GM06990 (cell line): ENCODE results near the gene CCDC12.

Source experiments
- DNase-seq: peaks from one replicate; pipeline ENCODE4 v3.0.0-alpha.2; 2011; ENCODE audit not compliant: insufficient read length; ENCODE audit errors: extremely low read depth
- H3K27me3 ChIP-seq: replicated peaks from 2 replicates; pipeline ENCODE4 v1.6.0; 2011; ENCODE audit warnings: low read length; ENCODE audit not compliant: control insufficient read depth, insufficient read depth
- H3K36me3 ChIP-seq: 2 replicates; pipeline ENCODE4 v1.5.1; 2011; ENCODE audit warnings: low read length; ENCODE audit not compliant: control insufficient read depth, insufficient read depth
- H3K4me3 ChIP-seq: replicated peaks from 2 replicates; pipeline ENCODE4 v1.5.1; 2011; ENCODE audit warnings: low read depth, mild to moderate bottlenecking, control low read depth, low read length
- CTCF ChIP-seq: IDR thresholded peaks from 2 replicates; pipeline ENCODE4 v1.5.1; 2011; ENCODE audit warnings: low read length, control low read depth, mild to moderate bottlenecking, inconsistent platforms; ENCODE audit not compliant: insufficient read depth, poor library complexity, severe bottlenecking

The CCDC12 gene

DNA sequence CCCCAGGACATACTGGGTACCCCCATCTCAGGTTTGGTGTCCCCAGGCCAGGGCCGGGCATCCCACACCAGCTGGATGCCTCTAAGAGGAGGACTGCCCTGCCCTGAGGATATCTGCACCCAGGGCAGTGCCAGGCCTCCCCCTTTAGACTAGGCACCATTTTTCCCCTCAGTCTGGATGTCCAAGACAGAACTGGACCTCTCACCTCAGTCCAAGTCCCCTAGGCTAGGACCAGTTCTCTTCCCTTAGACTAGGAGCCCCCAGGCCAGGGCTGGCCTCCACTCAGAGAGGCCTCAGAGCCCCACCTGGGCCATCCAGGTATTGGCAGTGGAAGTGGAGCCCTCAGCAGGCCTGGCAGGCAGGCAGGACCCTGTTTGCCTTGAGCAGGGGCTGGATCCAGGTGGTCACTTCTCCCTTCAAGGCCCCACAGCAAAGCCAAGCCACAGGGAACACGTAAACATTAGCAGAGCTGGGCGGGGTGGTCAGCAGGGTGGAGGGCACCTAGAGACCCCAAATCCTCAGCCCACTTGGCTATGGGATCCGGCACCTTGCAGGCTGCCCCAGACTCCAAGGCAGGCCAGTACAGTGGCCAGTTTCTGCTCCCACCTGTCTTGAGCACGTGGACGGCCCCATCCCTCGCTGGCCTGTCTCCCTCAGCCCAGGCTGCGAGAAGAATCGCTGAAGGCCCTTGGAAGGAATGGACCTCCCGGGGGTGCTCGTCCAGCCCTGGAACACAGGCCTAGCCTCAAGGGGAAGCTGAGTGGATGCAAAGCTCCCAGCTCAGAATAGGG lies 70.7 kb downstream of the CCDC12 start:
- no peak overlapping the region for H3K4me3 ChIP-seq
- no peak for DNase-seq
- H3K36me3 ChIP-seq: no peaks in the 10 kb centered on the region
- no peaks in the 10 kb centered on the region for H3K27me3 ChIP-seq
- TF ChIP-seq CTCF: no peak

DNA sequence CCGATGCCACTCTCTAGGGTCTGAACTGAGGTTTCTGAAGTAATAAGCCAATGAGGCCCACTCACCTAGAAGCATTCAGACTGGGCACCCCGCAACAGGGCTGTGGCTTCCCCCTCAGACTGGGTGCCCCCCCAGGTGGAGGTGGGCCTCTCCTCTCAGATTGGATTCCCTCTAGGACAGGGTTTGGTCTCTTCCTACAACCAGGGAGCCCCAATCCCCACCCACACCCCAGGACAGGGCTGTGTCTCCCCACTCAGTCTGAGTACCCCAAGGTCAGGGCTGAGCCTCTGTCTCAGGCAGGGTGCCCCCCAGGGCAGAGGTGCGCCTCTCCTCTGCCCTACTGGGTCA lies 71.4 kb downstream of the CCDC12 start:
- TF ChIP-seq CTCF: no peak

GRCh38 chr3:46904303-46905212 lies 72.0 kb downstream of the CCDC12 start:
- H3K27me3 ChIP-seq: no peaks in the 10 kb centered on the region; the same call in 1 of the 2 replicates
- H3K4me3 ChIP-seq: no peak overlapping the region
- TF ChIP-seq CTCF: no peak
- H3K36me3 ChIP-seq: no peaks in the 10 kb centered on the region
- no peak for DNase-seq

More for the DNA sequence above, 71.4 kb downstream of the CCDC12 start:
- H3K27me3 ChIP-seq: no peaks in the 10 kb centered on the region
- no peaks in the 10 kb centered on the region for H3K36me3 ChIP-seq
- no peak for DNase-seq
- no peak overlapping the region for H3K4me3 ChIP-seq

DNA sequence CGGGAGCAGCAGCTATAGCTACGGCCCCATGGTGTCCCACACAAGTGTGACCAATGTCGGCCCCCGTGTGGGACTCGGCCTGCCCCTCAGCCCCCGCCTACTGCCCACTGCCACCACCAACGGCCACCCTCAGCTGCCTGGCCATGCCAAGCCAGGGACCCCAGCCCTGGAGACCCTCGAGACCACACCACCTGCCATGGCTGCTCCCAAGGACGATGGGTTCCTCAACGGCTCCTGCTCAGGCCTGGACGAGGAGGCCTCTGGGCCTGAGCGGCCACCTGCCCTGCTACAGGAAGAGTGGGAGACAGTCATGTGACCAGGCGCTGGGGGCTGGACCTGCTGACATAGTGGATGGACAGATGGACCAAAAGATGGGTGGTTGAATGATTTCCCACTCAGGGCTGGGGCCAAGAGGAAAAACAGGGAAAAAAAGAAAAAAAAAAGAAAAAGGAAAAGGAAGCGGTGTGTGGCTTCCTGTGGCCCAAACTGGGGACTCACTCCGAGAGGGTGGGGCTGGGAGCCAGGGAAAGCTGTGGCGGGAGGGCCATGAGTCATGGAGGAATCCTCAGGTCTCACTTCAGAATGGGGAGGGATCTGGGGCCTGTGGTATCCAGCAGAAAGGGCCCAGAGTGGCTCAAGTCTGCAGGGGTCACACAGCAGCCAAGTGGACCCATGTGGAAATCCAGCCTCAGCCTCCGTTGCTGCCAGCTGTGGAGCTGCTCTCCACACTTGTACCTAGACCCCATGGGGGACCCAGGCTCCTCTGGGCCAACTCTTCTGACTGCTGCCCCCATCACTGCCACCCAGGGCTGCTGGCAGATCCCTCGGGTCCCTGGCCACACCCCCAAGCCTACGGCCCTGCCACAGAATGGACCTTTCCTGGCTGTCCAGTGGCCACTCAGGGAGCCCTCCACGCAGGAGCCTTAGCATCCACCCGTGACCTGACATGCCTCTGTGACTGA lies 72.9 kb downstream of the CCDC12 start:
- no peak overlapping the region for H3K4me3 ChIP-seq
- H3K36me3 ChIP-seq: no peaks in the 10 kb centered on the region
- no peaks in the 10 kb centered on the region; the same call in 1 of the 2 replicates for H3K27me3 ChIP-seq
- no peak for DNase-seq
- no peak for TF ChIP-seq CTCF

GRCh38 chr3:46902188-46902631 lies 74.3 kb downstream of the CCDC12 start:
- no peak for TF ChIP-seq CTCF
- H3K36me3 ChIP-seq: no peaks in the 10 kb centered on the region
- no peak for DNase-seq
- no peak overlapping the region for H3K4me3 ChIP-seq
- H3K27me3 ChIP-seq: no peaks in the 10 kb centered on the region; the same call in 1 of the 2 replicates
